ENCODE measurements around the gene ART4.

DNA sequence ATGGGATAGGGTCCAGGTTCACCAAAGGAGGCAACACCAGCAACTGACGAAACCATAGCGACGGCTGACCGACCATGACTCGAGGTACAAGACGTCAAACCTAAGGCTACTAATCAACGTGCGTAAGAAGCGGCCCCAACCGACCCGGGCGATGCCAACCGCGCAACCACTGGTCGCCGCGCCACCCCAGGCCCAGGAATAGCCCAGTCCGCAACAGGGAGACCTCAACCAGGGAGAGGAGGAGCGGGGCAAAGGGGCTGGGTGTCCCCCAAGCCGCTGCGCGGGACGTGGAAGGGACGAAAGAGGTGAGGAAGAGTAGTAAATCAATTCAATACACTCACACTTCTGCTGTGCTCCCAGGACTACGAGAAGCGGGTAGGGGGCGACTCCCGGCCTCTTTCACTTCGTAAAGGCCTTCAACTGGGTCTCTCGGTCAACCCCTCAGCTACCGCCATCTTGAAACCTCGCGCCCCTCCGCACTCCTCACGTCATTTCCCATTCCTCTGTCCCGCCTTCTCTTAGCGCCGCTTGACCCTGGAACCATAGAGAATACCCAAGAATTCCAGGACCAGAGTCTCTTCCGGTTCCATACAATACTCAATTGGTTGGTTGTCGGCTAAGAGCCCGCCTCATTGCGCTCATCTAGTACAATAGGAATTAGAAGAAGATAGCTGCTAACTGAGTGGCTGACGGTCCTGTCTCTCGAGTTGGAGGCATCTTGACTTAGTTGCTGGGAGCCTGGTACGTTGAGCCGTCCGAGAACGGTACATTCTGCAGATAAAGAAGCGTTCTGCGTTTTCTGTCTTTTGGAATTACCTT lies 40.1 kb downstream of the ART4 start, which contains the start of the genes C12orf60 and WBP11:
- TF ChIP-seq ZNF70 (CRISPR knock-in tag; IDR thresholded peaks at IDR 0.05) (no peak), ZNF8 (CRISPR knock-in tag; IDR thresholded peaks at IDR 0.05) (no peak), RARB (CRISPR knock-in tag; IDR thresholded peaks at IDR 0.05) (no peak), ARNTL (CRISPR knock-in tag; IDR thresholded peaks at IDR 0.05; ENCODE audit: borderline replicate concordance, low read depth) (no peak), ZNF565 (CRISPR knock-in tag; conservative IDR thresholded peaks at IDR 0.05; ENCODE audit: low read depth) (no peak), CSDC2 (CRISPR knock-in tag; IDR thresholded peaks at IDR 0.05) (no peak), GLIS3 (CRISPR knock-in tag; IDR thresholded peaks at IDR 0.05) (no peak), ZC3H10 (CRISPR knock-in tag; IDR thresholded peaks at IDR 0.05) (no peak)
- TF ChIP-seq, protein P1, sequence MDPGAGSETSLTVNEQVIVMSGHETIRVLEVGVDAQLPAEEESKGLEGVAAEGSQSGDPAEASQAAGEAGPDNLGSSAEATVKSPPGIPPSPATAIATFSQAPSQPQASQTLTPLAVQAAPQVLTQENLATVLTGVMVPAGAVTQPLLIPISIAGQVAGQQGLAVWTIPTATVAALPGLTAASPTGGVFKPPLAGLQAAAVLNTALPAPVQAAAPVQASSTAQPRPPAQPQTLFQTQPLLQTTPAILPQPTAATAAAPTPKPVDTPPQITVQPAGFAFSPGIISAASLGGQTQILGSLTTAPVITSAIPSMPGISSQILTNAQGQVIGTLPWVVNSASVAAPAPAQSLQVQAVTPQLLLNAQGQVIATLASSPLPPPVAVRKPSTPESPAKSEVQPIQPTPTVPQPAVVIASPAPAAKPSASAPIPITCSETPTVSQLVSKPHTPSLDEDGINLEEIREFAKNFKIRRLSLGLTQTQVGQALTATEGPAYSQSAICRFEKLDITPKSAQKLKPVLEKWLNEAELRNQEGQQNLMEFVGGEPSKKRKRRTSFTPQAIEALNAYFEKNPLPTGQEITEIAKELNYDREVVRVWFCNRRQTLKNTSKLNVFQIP (CRISPR knock-in tag; IDR thresholded peaks at IDR 0.05; ENCODE audit: borderline replicate concordance, low read depth) = no peak
- TF ChIP-seq, protein P2, sequence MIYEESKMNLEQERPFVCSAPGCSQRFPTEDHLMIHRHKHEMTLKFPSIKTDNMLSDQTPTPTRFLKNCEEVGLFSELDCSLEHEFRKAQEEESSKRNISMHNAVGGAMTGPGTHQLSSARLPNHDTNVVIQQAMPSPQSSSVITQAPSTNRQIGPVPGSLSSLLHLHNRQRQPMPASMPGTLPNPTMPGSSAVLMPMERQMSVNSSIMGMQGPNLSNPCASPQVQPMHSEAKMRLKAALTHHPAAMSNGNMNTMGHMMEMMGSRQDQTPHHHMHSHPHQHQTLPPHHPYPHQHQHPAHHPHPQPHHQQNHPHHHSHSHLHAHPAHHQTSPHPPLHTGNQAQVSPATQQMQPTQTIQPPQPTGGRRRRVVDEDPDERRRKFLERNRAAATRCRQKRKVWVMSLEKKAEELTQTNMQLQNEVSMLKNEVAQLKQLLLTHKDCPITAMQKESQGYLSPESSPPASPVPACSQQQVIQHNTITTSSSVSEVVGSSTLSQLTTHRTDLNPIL (CRISPR knock-in tag; IDR thresholded peaks at IDR 0.05; ENCODE audit: low read depth) = no peak
- TF ChIP-seq, protein P3, sequence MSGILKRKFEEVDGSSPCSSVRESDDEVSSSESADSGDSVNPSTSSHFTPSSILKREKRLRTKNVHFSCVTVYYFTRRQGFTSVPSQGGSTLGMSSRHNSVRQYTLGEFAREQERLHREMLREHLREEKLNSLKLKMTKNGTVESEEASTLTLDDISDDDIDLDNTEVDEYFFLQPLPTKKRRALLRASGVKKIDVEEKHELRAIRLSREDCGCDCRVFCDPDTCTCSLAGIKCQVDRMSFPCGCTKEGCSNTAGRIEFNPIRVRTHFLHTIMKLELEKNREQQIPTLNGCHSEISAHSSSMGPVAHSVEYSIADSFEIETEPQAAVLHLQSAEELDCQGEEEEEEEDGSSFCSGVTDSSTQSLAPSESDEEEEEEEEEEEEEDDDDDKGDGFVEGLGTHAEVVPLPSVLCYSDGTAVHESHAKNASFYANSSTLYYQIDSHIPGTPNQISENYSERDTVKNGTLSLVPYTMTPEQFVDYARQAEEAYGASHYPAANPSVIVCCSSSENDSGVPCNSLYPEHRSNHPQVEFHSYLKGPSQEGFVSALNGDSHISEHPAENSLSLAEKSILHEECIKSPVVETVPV (CRISPR knock-in tag; IDR thresholded peaks at IDR 0.05) = no peak
- TF ChIP-seq, protein P4, sequence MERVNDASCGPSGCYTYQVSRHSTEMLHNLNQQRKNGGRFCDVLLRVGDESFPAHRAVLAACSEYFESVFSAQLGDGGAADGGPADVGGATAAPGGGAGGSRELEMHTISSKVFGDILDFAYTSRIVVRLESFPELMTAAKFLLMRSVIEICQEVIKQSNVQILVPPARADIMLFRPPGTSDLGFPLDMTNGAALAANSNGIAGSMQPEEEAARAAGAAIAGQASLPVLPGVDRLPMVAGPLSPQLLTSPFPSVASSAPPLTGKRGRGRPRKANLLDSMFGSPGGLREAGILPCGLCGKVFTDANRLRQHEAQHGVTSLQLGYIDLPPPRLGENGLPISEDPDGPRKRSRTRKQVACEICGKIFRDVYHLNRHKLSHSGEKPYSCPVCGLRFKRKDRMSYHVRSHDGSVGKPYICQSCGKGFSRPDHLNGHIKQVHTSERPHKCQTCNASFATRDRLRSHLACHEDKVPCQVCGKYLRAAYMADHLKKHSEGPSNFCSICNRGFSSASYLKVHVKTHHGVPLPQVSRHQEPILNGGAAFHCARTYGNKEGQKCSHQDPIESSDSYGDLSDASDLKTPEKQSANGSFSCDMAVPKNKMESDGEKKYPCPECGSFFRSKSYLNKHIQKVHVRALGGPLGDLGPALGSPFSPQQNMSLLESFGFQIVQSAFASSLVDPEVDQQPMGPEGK (CRISPR knock-in tag; IDR thresholded peaks at IDR 0.05; ENCODE audit: borderline replicate concordance) = no peak

Measured in SK-N-SH treated with all-trans-retinoic acid at 6 μM for 48 hours (cell line).